ENCODE data around the gene ELK3. TPM values are rescaled to one million over a fixed set of nuclear protein-coding genes. Genes with fewer than 3 reads are reported as not detected.

Gene ELK3
- total and polyA plus RNA-seq, 9 of the 15 experiments (the other 6 are each of a cell fraction or from before 2014, with no cell fraction given): 1.5 to 5.5 (median 2.9) TPM

DNA sequence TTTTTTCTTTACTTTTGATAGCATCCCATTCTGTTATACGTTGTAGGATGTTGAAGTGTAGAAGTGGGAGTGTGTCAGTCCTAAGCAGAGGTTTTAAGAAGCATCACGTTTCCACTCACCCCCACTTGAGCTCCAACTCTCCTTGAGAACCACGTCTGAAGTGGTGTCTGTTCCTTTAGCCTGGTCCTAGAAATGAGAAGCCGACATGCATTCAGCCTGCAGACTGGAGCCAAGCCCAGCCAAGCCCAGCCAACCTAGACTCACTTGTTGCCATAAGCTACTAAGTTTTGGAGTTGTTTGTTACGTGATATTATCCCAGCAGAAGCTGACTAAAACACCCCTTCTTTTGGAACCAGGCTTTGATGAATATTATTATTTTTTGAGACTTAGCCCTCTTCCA is 4.4 kb upstream of the ELK3 start:
- no peak for ATAC-seq
- no peak for FAIRE-seq
- no TSS peak for BruUV-seq (replicated peaks)
- Histone ChIP-seq H3K9me3 (replicated peaks; ENCODE audit: control insufficient read depth, insufficient read depth, low read depth, low read length) (no peaks in the 10 kb centered on the region), H2AFZ (ENCODE audit: low read depth, low read length) (no peak overlapping the region), H3K27me3 (ENCODE audit: control insufficient read depth in 2 of 2, insufficient read depth in 2 of 2, low read length in 2 of 2) (peaks cover 15 to 29% of the 10 kb centered on the region in 2 experiments), H3K79me2 (ENCODE audit: control insufficient read depth, insufficient read depth, low read length) (no peaks in the 10 kb centered on the region), H3K27ac (ENCODE audit: extremely low read depth, low read depth, low read length) (no peak overlapping the region), H3K9me1 (ENCODE audit: control insufficient read depth, insufficient read depth, low read length) (no peaks in the 10 kb centered on the region), H3K4me1 (replicated peaks in 1 of 2; ENCODE audit: control insufficient read depth in 2 of 2, insufficient read depth in 2 of 2, low read length in 2 of 2) (peaks cover 2 to 9% of the 10 kb centered on the region in 2 experiments; a peak in 3 of 5 replicates), H4K20me1 (replicated peaks; ENCODE audit: control insufficient read depth, insufficient read depth, low read length) (no peaks in the 10 kb centered on the region), H3K4me2 (ENCODE audit: insufficient read depth, low read length) (no peak overlapping the region), H3K9ac (ENCODE audit: insufficient read depth in 1 of 2, low read depth in 2 of 2, low read length in 2 of 2) (no peak overlapping the region), H3K36me3 (ENCODE audit: control insufficient read depth, insufficient read depth, low read length) (no peaks in the 10 kb centered on the region), H3K4me3 (no peak overlapping the region)
- 1% methylated on average over 5 of the region's 5 CpGs for WGBS (ENCODE audit: insufficient coverage, low coverage, missing lambda C conversion rate)
- DNase-seq (ENCODE audit: extremely low read depth in 1 of 4, low spot score in 3 of 4): no peak
- intact Hi-C loops (cut with micrococcal nuclease): no loop called here
- in situ Hi-C loops (cut with MboI): no loop called here
- ChIA-PET CTCF (ENCODE audit: low intra/inter-chr PET ratio) (no interaction called here), POLR2A (interaction anchor here (0.9 to 1.6 kb wide), 3 partner anchors 13 to 23 kb away, joined by 3 to 5 read pairs (median 3); no protein-coding TSS in a partner anchor)
- TF ChIP-seq TGIF2 (CRISPR knock-in tag; IDR thresholded peaks at IDR 0.05): no peak
- TF ChIP-seq, protein P1, sequence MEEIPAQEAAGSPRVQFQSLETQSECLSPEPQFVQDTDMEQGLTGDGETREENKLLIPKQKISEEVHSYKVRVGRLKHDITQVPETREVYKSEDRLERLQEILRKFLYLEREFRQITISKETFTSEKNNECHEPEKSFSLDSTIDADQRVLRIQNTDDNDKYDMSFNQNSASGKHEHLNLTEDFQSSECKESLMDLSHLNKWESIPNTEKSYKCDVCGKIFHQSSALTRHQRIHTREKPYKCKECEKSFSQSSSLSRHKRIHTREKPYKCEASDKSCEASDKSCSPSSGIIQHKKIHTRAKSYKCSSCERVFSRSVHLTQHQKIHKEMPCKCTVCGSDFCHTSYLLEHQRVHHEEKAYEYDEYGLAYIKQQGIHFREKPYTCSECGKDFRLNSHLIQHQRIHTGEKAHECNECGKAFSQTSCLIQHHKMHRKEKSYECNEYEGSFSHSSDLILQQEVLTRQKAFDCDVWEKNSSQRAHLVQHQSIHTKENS (CRISPR knock-in tag; IDR thresholded peaks at IDR 0.05): no peak
- TF ChIP-seq EWSR1 (IDR thresholded peaks at IDR 0.05; ENCODE audit: borderline replicate concordance, low read depth, partially characterized antibody): no peak
- TF ChIP-seq, protein P2, sequence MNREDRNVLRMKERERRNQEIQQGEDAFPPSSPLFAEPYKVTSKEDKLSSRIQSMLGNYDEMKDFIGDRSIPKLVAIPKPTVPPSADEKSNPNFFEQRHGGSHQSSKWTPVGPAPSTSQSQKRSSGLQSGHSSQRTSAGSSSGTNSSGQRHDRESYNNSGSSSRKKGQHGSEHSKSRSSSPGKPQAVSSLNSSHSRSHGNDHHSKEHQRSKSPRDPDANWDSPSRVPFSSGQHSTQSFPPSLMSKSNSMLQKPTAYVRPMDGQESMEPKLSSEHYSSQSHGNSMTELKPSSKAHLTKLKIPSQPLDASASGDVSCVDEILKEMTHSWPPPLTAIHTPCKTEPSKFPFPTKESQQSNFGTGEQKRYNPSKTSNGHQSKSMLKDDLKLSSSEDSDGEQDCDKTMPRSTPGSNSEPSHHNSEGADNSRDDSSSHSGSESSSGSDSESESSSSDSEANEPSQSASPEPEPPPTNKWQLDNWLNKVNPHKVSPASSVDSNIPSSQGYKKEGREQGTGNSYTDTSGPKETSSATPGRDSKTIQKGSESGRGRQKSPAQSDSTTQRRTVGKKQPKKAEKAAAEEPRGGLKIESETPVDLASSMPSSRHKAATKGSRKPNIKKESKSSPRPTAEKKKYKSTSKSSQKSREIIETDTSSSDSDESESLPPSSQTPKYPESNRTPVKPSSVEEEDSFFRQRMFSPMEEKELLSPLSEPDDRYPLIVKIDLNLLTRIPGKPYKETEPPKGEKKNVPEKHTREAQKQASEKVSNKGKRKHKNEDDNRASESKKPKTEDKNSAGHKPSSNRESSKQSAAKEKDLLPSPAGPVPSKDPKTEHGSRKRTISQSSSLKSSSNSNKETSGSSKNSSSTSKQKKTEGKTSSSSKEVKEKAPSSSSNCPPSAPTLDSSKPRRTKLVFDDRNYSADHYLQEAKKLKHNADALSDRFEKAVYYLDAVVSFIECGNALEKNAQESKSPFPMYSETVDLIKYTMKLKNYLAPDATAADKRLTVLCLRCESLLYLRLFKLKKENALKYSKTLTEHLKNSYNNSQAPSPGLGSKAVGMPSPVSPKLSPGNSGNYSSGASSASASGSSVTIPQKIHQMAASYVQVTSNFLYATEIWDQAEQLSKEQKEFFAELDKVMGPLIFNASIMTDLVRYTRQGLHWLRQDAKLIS (CRISPR knock-in tag; IDR thresholded peaks at IDR 0.05): no peak
- TF ChIP-seq, protein P3, sequence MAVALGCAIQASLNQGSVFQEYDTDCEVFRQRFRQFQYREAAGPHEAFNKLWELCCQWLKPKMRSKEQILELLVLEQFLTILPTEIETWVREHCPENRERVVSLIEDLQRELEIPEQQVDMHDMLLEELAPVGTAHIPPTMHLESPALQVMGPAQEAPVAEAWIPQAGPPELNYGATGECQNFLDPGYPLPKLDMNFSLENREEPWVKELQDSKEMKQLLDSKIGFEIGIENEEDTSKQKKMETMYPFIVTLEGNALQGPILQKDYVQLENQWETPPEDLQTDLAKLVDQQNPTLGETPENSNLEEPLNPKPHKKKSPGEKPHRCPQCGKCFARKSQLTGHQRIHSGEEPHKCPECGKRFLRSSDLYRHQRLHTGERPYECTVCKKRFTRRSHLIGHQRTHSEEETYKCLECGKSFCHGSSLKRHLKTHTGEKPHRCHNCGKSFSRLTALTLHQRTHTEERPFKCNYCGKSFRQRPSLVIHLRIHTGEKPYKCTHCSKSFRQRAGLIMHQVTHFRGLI (CRISPR knock-in tag; IDR thresholded peaks at IDR 0.05): no peak
- TF ChIP-seq ZNF586 (CRISPR knock-in tag; conservative IDR thresholded peaks at IDR 0.05): no peak
- TF ChIP-seq, protein P4, sequence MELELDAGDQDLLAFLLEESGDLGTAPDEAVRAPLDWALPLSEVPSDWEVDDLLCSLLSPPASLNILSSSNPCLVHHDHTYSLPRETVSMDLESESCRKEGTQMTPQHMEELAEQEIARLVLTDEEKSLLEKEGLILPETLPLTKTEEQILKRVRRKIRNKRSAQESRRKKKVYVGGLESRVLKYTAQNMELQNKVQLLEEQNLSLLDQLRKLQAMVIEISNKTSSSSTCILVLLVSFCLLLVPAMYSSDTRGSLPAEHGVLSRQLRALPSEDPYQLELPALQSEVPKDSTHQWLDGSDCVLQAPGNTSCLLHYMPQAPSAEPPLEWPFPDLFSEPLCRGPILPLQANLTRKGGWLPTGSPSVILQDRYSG (tag; conservative IDR thresholded peaks at IDR 0.05; ENCODE audit: low read depth): no peak
- no peak for TF ChIP-seq TFAM (CRISPR knock-in tag; conservative IDR thresholded peaks at IDR 0.05)
- TF ChIP-seq, protein P5, sequence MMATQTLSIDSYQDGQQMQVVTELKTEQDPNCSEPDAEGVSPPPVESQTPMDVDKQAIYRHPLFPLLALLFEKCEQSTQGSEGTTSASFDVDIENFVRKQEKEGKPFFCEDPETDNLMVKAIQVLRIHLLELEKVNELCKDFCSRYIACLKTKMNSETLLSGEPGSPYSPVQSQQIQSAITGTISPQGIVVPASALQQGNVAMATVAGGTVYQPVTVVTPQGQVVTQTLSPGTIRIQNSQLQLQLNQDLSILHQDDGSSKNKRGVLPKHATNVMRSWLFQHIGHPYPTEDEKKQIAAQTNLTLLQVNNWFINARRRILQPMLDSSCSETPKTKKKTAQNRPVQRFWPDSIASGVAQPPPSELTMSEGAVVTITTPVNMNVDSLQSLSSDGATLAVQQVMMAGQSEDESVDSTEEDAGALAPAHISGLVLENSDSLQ (IDR thresholded peaks at IDR 0.05): no peak
- no peak for TF ChIP-seq PRPF4 (IDR thresholded peaks at IDR 0.05; ENCODE audit: insufficient read depth, low read depth, low read length, poor library complexity, severe bottlenecking)
- TF ChIP-seq ZNF75A (CRISPR knock-in tag; IDR thresholded peaks at IDR 0.05): no peak
- TF ChIP-seq FUS (optimal IDR thresholded peaks at IDR 0.05; ENCODE audit: low read depth, low read length): no peak
- TF ChIP-seq KAT8 (IDR thresholded peaks at IDR 0.05; ENCODE audit: low read depth): no peak
- no peak for TF ChIP-seq ELF4 (CRISPR knock-in tag; IDR thresholded peaks at IDR 0.05)
